H1 (cell line): ENCODE results near the gene GRIK2. TPM values are rescaled to one million over a fixed set of nuclear protein-coding genes. Genes with fewer than 3 reads are reported as not detected.

Experiments used
- CTCF ChIA-PET: fragments of 300-600 bp; sonication (Branson Sonifier 250); formaldehyde crosslinking; loops from one replicate; lab custom pipeline; 2021; ENCODE audit not compliant: partially characterized antibody; lab: Charles Lee
- POLR2A ChIA-PET: fragments of 300-600 bp; sonication (Branson Sonifier 250); formaldehyde crosslinking; loops from one replicate; lab custom pipeline; 2021; ENCODE audit warnings: inconsistent platforms; ENCODE audit not compliant: partially characterized antibody; lab: Charles Lee
- DNase-seq, 2 experiments: peaks; one replicate each; pipeline versions ENCODE4 v3.0.0 to v3.0.0-alpha.2; 2010 to 2022; ENCODE audit warnings: low spot score in 2 of 2, low read depth in 1 of 2, mixed read lengths in 1 of 2
- FAIRE-seq: peaks from 2 replicates; lab custom pipeline; 2011; peaks lifted over from hg19 to GRCh38; lab: Jason Lieb, UNC
- H2AFZ ChIP-seq: 2 replicates; pipeline ENCODE4 v1.8.1; 2012; ENCODE audit warnings: low read length, inconsistent platforms
- H2AK5ac ChIP-seq: 2 replicates; pipeline ENCODE4 v1.6.1; 2013; ENCODE audit warnings: low read depth, low read length
- H2BK120ac ChIP-seq: replicated peaks from 2 replicates; pipeline ENCODE3; 2013; ENCODE audit warnings: low read depth, low read length, inconsistent platforms
- H2BK12ac ChIP-seq: 2 replicates; pipeline ENCODE4 v1.6.1; 2013; ENCODE audit warnings: low read depth, low read length
- H2BK15ac ChIP-seq: 2 replicates; pipeline ENCODE4 v1.6.1; 2013; ENCODE audit warnings: low read length
- H2BK20ac ChIP-seq: 2 replicates; pipeline ENCODE4 v1.6.1; 2013; ENCODE audit warnings: low read length
- H2BK5ac ChIP-seq: 2 replicates; pipeline ENCODE4 v1.6.1; 2013; ENCODE audit warnings: low read depth, low read length
- H3K14ac ChIP-seq: 2 replicates; pipeline ENCODE4 v1.6.1; 2013; ENCODE audit warnings: inconsistent platforms; ENCODE audit not compliant: insufficient read length
- H3K18ac ChIP-seq: 2 replicates; pipeline ENCODE4 v1.6.1; 2013; ENCODE audit warnings: low read length; ENCODE audit errors: extremely low read depth
- H3K23ac ChIP-seq: 2 replicates; pipeline ENCODE4 v1.6.1; 2013; ENCODE audit warnings: inconsistent platforms; ENCODE audit not compliant: insufficient read length
- H3K23me2 ChIP-seq: 2 replicates; pipeline ENCODE4 v1.6.1; 2013; ENCODE audit warnings: low read depth, low read length
- H3K27ac ChIP-seq: 2 replicates; pipeline ENCODE4 v1.6.1; 2011; ENCODE audit warnings: low read depth, low read length, inconsistent platforms
- H3K27me3 ChIP-seq, 4 experiments: replicated peaks in 1 of 4; 1 replicate in 1 of 4; 2 replicates in 3 of 4; pipeline versions ENCODE4 v1.6.1 to v1.8.1; 2011 to 2013; ENCODE audit warnings: low read length in 3 of 4, mild to moderate bottlenecking in 3 of 4, inconsistent platforms in 2 of 4, mixed read lengths in 2 of 4, moderate library complexity in 1 of 4; ENCODE audit not compliant: control insufficient read depth in 3 of 4, insufficient read depth in 3 of 4; ENCODE audit errors: extremely low read depth in 1 of 4
- H3K36me3 ChIP-seq, 4 experiments: 2 replicates each; pipeline versions ENCODE4 v1.6.1 to v1.8.1; 2011 to 2013; ENCODE audit warnings: mild to moderate bottlenecking in 4 of 4, low read length in 3 of 4, moderate library complexity in 2 of 4, control low read depth in 1 of 4, inconsistent platforms in 1 of 4; ENCODE audit not compliant: insufficient read depth in 4 of 4, control insufficient read depth in 2 of 4
- H3K4ac ChIP-seq: replicated peaks from 2 replicates; pipeline ENCODE3; 2013; ENCODE audit warnings: low read length, low read depth, mixed read lengths, inconsistent platforms; ENCODE audit not compliant: insufficient read length
- H3K4me1 ChIP-seq, 4 experiments: replicated peaks in 1 of 4; 1 replicate in 1 of 4; 2 replicates in 3 of 4; pipeline versions ENCODE4 v1.6.1 to v1.8.1; 2011 to 2013; ENCODE audit warnings: low read length in 3 of 4, inconsistent platforms in 2 of 4, mixed read lengths in 1 of 4; ENCODE audit not compliant: insufficient read depth in 4 of 4, control insufficient read depth in 3 of 4
- H3K4me2 ChIP-seq, 2 experiments: 2 replicates each; pipeline versions ENCODE4 v1.6.1 to v1.8.1; 2011 to 2013; ENCODE audit warnings: low read depth in 2 of 2, low read length in 2 of 2, control low read depth in 1 of 2, inconsistent platforms in 1 of 2, mild to moderate bottlenecking in 1 of 2; ENCODE audit not compliant: insufficient read depth in 1 of 2
- H3K4me3 ChIP-seq, 4 experiments: fragments of 200-600, 300-600 bp in 1 of 4; sonication (generic), shearing (Covaris generic), sonication (Bioruptor Twin) in 1 of 4; 2 replicates each; pipeline versions ENCODE4 v1.5.1 to v1.8.1; 2011 to 2016; ENCODE audit warnings: low read length in 4 of 4, low read depth in 3 of 4, control low read depth in 2 of 4, inconsistent platforms in 2 of 4, mild to moderate bottlenecking in 2 of 4, mixed read lengths in 1 of 4, moderate library complexity in 1 of 4; ENCODE audit not compliant: insufficient read depth in 2 of 4; ENCODE audit errors: extremely low read depth in 1 of 4
- H3K56ac ChIP-seq: replicated peaks from 2 replicates; pipeline ENCODE3; 2013; ENCODE audit warnings: low read depth, mild to moderate bottlenecking, mixed read lengths, low read length, inconsistent platforms; ENCODE audit not compliant: insufficient read length
- H3K79me1 ChIP-seq: 2 replicates; pipeline ENCODE4 v1.6.1; 2013; ENCODE audit warnings: low read depth, low read length, control low read depth
- H3K79me2 ChIP-seq, 2 experiments: 2 replicates each; pipeline versions ENCODE4 v1.6.1 to v1.8.1; 2012 to 2013; ENCODE audit warnings: low read length in 2 of 2, mild to moderate bottlenecking in 2 of 2, inconsistent platforms in 1 of 2; ENCODE audit not compliant: insufficient read depth in 2 of 2, control insufficient read depth in 1 of 2
- H3K9ac ChIP-seq, 4 experiments: replicated peaks in 1 of 4; 1 replicate in 1 of 4; 2 replicates in 3 of 4; pipeline versions ENCODE4 v1.6.1 to v1.8.1; 2011 to 2013; ENCODE audit warnings: low read depth in 3 of 4, low read length in 3 of 4, control low read depth in 2 of 4, mild to moderate bottlenecking in 2 of 4, moderate library complexity in 2 of 4, inconsistent platforms in 1 of 4; ENCODE audit errors: extremely low read depth in 1 of 4
- H3K9me3 ChIP-seq, 2 experiments: 2 replicates each; pipeline versions ENCODE4 v1.6.1 to v1.8.1; 2012 to 2013; ENCODE audit warnings: mild to moderate bottlenecking in 2 of 2, moderate library complexity in 2 of 2, control low read depth in 1 of 2, inconsistent platforms in 1 of 2, low read depth in 1 of 2, low read length in 1 of 2, mixed read lengths in 1 of 2; ENCODE audit not compliant: insufficient read depth in 2 of 2
- H4K20me1 ChIP-seq, 2 experiments: replicated peaks in 1 of 2; 2 replicates each; pipeline versions ENCODE3 to v1.8.1; 2011 to 2013; ENCODE audit warnings: inconsistent platforms in 2 of 2, low read length in 2 of 2, mild to moderate bottlenecking in 1 of 2; ENCODE audit not compliant: insufficient read depth in 2 of 2, control insufficient read depth in 1 of 2
- H4K5ac ChIP-seq: 2 replicates; pipeline ENCODE4 v1.6.1; 2013; ENCODE audit warnings: low read length, low read depth, mixed read lengths, inconsistent platforms; ENCODE audit not compliant: insufficient read length
- H4K8ac ChIP-seq: 2 replicates; pipeline ENCODE4 v1.8.0; 2013; ENCODE audit warnings: mild to moderate bottlenecking, moderate library complexity, low read length, inconsistent platforms; ENCODE audit not compliant: insufficient read depth; ENCODE audit errors: extremely low read depth
- H4K91ac ChIP-seq: replicated peaks from 2 replicates; pipeline ENCODE3; 2013; ENCODE audit warnings: low read length, mixed read lengths, inconsistent platforms; ENCODE audit not compliant: insufficient read length
- BCL11A ChIP-seq, 2 experiments: IDR thresholded peaks; one replicate each; pipeline ENCODE4 v1.6.1; 2011; ENCODE audit warnings: low read depth in 2 of 2, low read length in 2 of 2, mild to moderate bottlenecking in 2 of 2
- CBX5 ChIP-seq: fragments of 300-800, 300-1000 bp; sonication (generic); IDR thresholded peaks from 2 replicates; pipeline ENCODE4 v1.7.1; 2016; ENCODE audit warnings: antibody characterized with exemption, low read length, low read depth
- CHD2 ChIP-seq: IDR thresholded peaks from 2 replicates; pipeline ENCODE4 v1.6.1; 2012; ENCODE audit warnings: low read length, improper control_type of control experiment
- CTCF ChIP-seq, 3 experiments: IDR thresholded peaks; 1 replicate in 2 of 3; 2 replicates in 1 of 3; pipeline versions ENCODE4 v1.5.1 to v1.6.1; 2011; ENCODE audit warnings: low read length in 3 of 3, mild to moderate bottlenecking in 3 of 3, inconsistent platforms in 2 of 3, low read depth in 1 of 3, moderate library complexity in 1 of 3; ENCODE audit not compliant: insufficient read depth in 1 of 3; ENCODE audit errors: control extremely low read depth in 1 of 3
- FOSL1 ChIP-seq: IDR thresholded peaks from 2 replicates; pipeline ENCODE4 v1.6.1; 2011; ENCODE audit warnings: mild to moderate bottlenecking, low read depth, low read length, moderate library complexity; ENCODE audit not compliant: insufficient read depth
- JUND ChIP-seq: IDR thresholded peaks from 2 replicates; pipeline ENCODE4 v1.6.1; 2011; ENCODE audit warnings: mild to moderate bottlenecking, improper control_type of control experiment, low read length
- MAX ChIP-seq: IDR thresholded peaks from 2 replicates; pipeline ENCODE4 v1.6.1; 2012; ENCODE audit warnings: inconsistent platforms
- NANOG ChIP-seq: IDR thresholded peaks from 2 replicates; pipeline ENCODE4 v1.6.1; 2011; ENCODE audit warnings: low read length, low read depth, mild to moderate bottlenecking, inconsistent platforms; ENCODE audit not compliant: insufficient read depth, poor library complexity, severe bottlenecking
- POU5F1 ChIP-seq: IDR thresholded peaks from 2 replicates; pipeline ENCODE4 v1.6.1; 2011; ENCODE audit warnings: low read depth, mild to moderate bottlenecking, low read length, moderate library complexity
- RAD21 ChIP-seq, 2 experiments: IDR thresholded peaks in 1 of 2; conservative IDR thresholded peaks in 1 of 2; 2 replicates each; pipeline ENCODE4 v1.6.1; 2011; ENCODE audit warnings: low read depth in 2 of 2, low read length in 2 of 2, improper control_type of control experiment in 1 of 2, inconsistent platforms in 1 of 2, mild to moderate bottlenecking in 1 of 2, moderate library complexity in 1 of 2
- TAF1 ChIP-seq: IDR thresholded peaks from 2 replicates; pipeline ENCODE4 v1.6.1; 2011; ENCODE audit warnings: mild to moderate bottlenecking, low read depth, low read length
- WGBS, 2 experiments: shearing (Covaris generic) in 1 of 2; methylation state at CpG; one replicate each; pipeline versions ENCODE4 v1.1.6 to v1.1.7; 2013 to 2015; ENCODE audit warnings: low lambda C conversion rate in 2 of 2, mixed read lengths in 2 of 2, inconsistent platforms in 1 of 2, low coverage in 1 of 2, missing lambda C conversion rate in 1 of 2; ENCODE audit not compliant: insufficient replicate concordance in 2 of 2, insufficient coverage in 1 of 2, insufficient read length in 1 of 2; ENCODE audit errors: extremely low coverage in 1 of 2, missing lambda C conversion rate in 1 of 2; 5-methylcytosine and 5-hydroxymethylcytosine counted together
- polyA plus RNA-seq, 7 experiments: library from polyadenylated mRNA; depleted of rRNA in 3 of 7; stranded (reverse) in 5 of 7; unstranded in 2 of 7; fragments of >200 nt in 5 of 7; fragments of 200-250 nt in 2 of 7; gene quantifications; 1 replicate in 5 of 7; 2 replicates in 1 of 7; 4 replicates in 1 of 7; pipeline versions ENCODE4 v1.2.1 to v1.2.3, GENCODE V29; 2011 to 2013; ENCODE audit warnings: missing spikeins in 2 of 7, mixed read lengths in 2 of 7
- total RNA-seq: library from RNA; stranded (reverse); fragmentation: NEBNext Ultra II Directional; extraction: Animal tissue kit (Norgen Biotek cat#: 25700); gene quantifications from 2 replicates; pipeline ENCODE4 v1.2.1, GENCODE V29; 2021

GRIK2 gene
- total and polyA plus RNA-seq, 2 of the 8 experiments (the other 6 are each of a cell fraction or from before 2014, with no cell fraction given) = 1.8 to 2.2 TPM

DNA sequence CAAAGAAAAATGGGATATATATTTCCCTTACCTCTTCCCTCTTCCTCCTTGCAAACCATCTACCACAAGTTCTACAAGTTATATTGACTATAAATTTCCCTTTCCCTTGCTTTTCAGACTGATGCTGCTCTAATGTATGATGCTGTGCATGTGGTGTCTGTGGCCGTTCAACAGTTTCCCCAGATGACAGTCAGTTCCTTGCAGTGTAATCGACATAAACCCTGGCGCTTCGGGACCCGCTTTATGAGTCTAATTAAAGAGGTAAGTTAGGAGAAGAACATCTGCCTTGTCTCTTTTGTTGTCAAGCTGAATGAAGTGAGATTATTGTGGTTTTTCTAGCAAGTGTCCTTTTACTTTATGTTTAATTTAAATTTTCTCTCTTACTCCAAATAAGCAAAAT, 406.0 kb downstream of the GRIK2 start:
- Histone ChIP-seq H4K5ac (no peak overlapping the region), H2BK15ac (no peak overlapping the region), H3K23ac (no peak overlapping the region), H3K79me2 (no peaks in the 10 kb centered on the region), H3K4me1 (peaks cover 0 to 2% (median 0%) of the 10 kb centered on the region in 4 experiments; a peak in 2 of 7 replicates), H3K27me3 (no peaks in the 10 kb centered on the region), H4K8ac (no peak overlapping the region), H2BK5ac (no peak overlapping the region), H3K4me3 (no peak overlapping the region), H3K4ac (no peak overlapping the region), H3K9me3 (peaks cover 0 to 4% of the 10 kb centered on the region in 2 experiments; a peak in 1 of 4 replicates), H2BK12ac (no peak overlapping the region), H3K18ac (no peak overlapping the region), H3K36me3 (no peaks in the 10 kb centered on the region), H3K27ac (no peak overlapping the region), H2BK120ac (peak overlapping the region; percentile 87), H3K23me2 (no peaks in the 10 kb centered on the region), H4K91ac (no peak overlapping the region), H3K79me1 (no peaks in the 10 kb centered on the region), H2BK20ac (no peak overlapping the region), H3K56ac (no peak overlapping the region), H4K20me1 (peaks cover 0 to 2% of the 10 kb centered on the region in 2 experiments), H2AK5ac (no peak overlapping the region), H2AFZ (no peak overlapping the region), H3K9ac (no peak overlapping the region), H3K14ac (no peak overlapping the region), H3K4me2 (no peak overlapping the region)
- POLR2A ChIA-PET = no interaction called here
- no peak for FAIRE-seq
- DNase-seq = no peak
- WGBS, 2 experiments = 94% methylated on average over 5 of the region's 5 CpGs; no CpG with 5 or more reads in 1 of the 2 experiments
- CTCF ChIA-PET = interaction anchor here (0.9 kb wide), 1 partner anchor 12 kb away, joined by 3 read pairs; no protein-coding TSS in a partner anchor
- TF ChIP-seq RAD21 (IDR thresholded peaks at IDR 0.05 in 1 of 2, conservative IDR thresholded peaks at IDR 0.05 in 1 of 2; ENCODE audit: low read depth in 2 of 2, low read length in 2 of 2) = no peak
- TF ChIP-seq FOSL1 = no peak
- TF ChIP-seq BCL11A (IDR thresholded peaks at IDR 0.05; ENCODE audit: low read depth in 2 of 2, low read length in 2 of 2) = no peak
- no peak for TF ChIP-seq NANOG
- no peak for TF ChIP-seq CTCF (IDR thresholded peaks at IDR 0.05; ENCODE audit: control extremely low read depth in 1 of 3, insufficient read depth in 1 of 3, low read depth in 1 of 3, low read length in 3 of 3)
- TF ChIP-seq TAF1 = no peak
- no peak for TF ChIP-seq MAX
- TF ChIP-seq CHD2 = no peak
- TF ChIP-seq JUND = no peak
- TF ChIP-seq CBX5 = no peak
- TF ChIP-seq POU5F1 = no peak
